ACC112 (cell line): ENCODE results near the gene PLPP1.

Experiments used
- H2AFZ ChIP-seq: fragments of 200-600 bp; sonication (generic); one replicate; pipeline ENCODE4 v1.6.0; 2017; ENCODE audit warnings: antibody characterized with exemption, low read length; ENCODE audit not compliant: unreplicated experiment
- H3K27ac ChIP-seq: fragments of 200-600 bp; sonication (generic); 2 replicates; pipeline ENCODE4 v1.5.1; 2014; ENCODE audit warnings: low read depth, mild to moderate bottlenecking, antibody characterized with exemption, low read length, moderate library complexity
- H3K27me3 ChIP-seq: fragments of 200-600 bp; sonication (generic); 2 replicates; pipeline ENCODE4 v1.6.1; 2014; ENCODE audit warnings: mild to moderate bottlenecking, antibody characterized with exemption, low read length, moderate library complexity, mixed read lengths; ENCODE audit not compliant: insufficient read depth
- H3K36me3 ChIP-seq: fragments of 200-600 bp; sonication (generic); 2 replicates; pipeline ENCODE4 v1.6.1; 2016; ENCODE audit warnings: mild to moderate bottlenecking, antibody characterized with exemption, low read length, moderate library complexity, mixed read lengths; ENCODE audit not compliant: insufficient read depth
- H3K4me1 ChIP-seq: fragments of 200-600 bp; sonication (generic); one replicate; pipeline ENCODE4 v1.6.1; 2016; ENCODE audit warnings: low read length, mixed read lengths; ENCODE audit not compliant: insufficient read depth, unreplicated experiment, control insufficient read depth
- H3K4me3 ChIP-seq: fragments of 200-600 bp; sonication (generic); 2 replicates; pipeline ENCODE4 v1.5.1; 2014; ENCODE audit warnings: mild to moderate bottlenecking, low read depth, low read length
- H3K79me2 ChIP-seq: fragments of 200-600 bp; sonication (generic); one replicate; pipeline ENCODE4 v1.6.0; 2016; ENCODE audit warnings: low read length; ENCODE audit not compliant: control insufficient read depth, unreplicated experiment, insufficient read depth

PLPP1 gene

GRCh38 chr5:55451976-55452375 is 82.8 kb downstream of the PLPP1 start:
- Histone ChIP-seq H3K27me3 (no peaks in the 10 kb centered on the region), H3K4me3 (no peak overlapping the region), H3K36me3 (no peaks in the 10 kb centered on the region; the same call in 1 of the 2 replicates), H3K4me1 (peaks cover 25% of the 10 kb centered on the region), H3K27ac (no peak overlapping the region), H2AFZ (no peak overlapping the region), H3K79me2 (no peaks in the 10 kb centered on the region)

GRCh38 chr5:55450050-55450765 is 84.6 kb downstream of the PLPP1 start:
- Histone ChIP-seq H3K4me3 (no peak overlapping the region), H3K27ac (no peak overlapping the region), H3K27me3 (no peaks in the 10 kb centered on the region), H3K36me3 (no peaks in the 10 kb centered on the region; the same call in 1 of the 2 replicates), H2AFZ (no peak overlapping the region), H3K79me2 (no peaks in the 10 kb centered on the region), H3K4me1 (peaks cover 16% of the 10 kb centered on the region)

GRCh38 chr5:55446640-55447351 is 88.0 kb downstream of the PLPP1 start:
- Histone ChIP-seq H3K79me2 (no peaks in the 10 kb centered on the region), H3K27ac (no peak overlapping the region), H3K27me3 (no peaks in the 10 kb centered on the region), H3K4me1 (peaks cover 5% of the 10 kb centered on the region), H3K36me3 (no peaks in the 10 kb centered on the region; the same call in 1 of the 2 replicates), H2AFZ (no peak overlapping the region), H3K4me3 (no peak overlapping the region)

GRCh38 chr5:55445791-55446190 is 89.0 kb downstream of the PLPP1 start:
- Histone ChIP-seq H3K27ac (no peak overlapping the region), H3K36me3 (no peaks in the 10 kb centered on the region; the same call in 1 of the 2 replicates)

GRCh38 chr5:55441954-55442353 is 92.8 kb downstream of the PLPP1 start:
- Histone ChIP-seq H3K4me3 (no peak overlapping the region), H3K4me1 (peaks cover 37% of the 10 kb centered on the region), H3K79me2 (no peaks in the 10 kb centered on the region), H3K27ac (no peak overlapping the region), H3K27me3 (no peaks in the 10 kb centered on the region), H3K36me3 (0 out of 2 replicates have a peak, but pooled peaks cover 4% of the 10 kb centered on the region), H2AFZ (no peak overlapping the region)

More at GRCh38 chr5:55445791-55446190, 89.0 kb downstream of the PLPP1 start:
- peaks cover 5% of the 10 kb centered on the region for H3K4me1 ChIP-seq
- H2AFZ ChIP-seq = no peak overlapping the region
- no peaks in the 10 kb centered on the region for H3K27me3 ChIP-seq
- H3K4me3 ChIP-seq = no peak overlapping the region
- no peaks in the 10 kb centered on the region for H3K79me2 ChIP-seq

- Histone ChIP-seq H2AFZ (no peak overlapping the region), H3K4me3 (no peak overlapping the region), H3K27me3 (no peaks in the 10 kb centered on the region), H3K36me3 (0 out of 2 replicates have a peak, but pooled peaks cover 4% of the 10 kb centered on the region), H3K79me2 (no peaks in the 10 kb centered on the region), H3K27ac (no peak overlapping the region), H3K4me1 (peaks cover 42% of the 10 kb centered on the region)
These were observed 93.5 kb downstream of the PLPP1 start for GRCh38 chr5:55441107-55441771.

GRCh38 chr5:55440188-55440646 is 94.5 kb downstream of the PLPP1 start:
- Histone ChIP-seq H2AFZ (no peak overlapping the region), H3K79me2 (no peaks in the 10 kb centered on the region), H3K36me3 (peaks cover 7% of the 10 kb centered on the region; the same call in 1 of the 2 replicates), H3K27me3 (no peaks in the 10 kb centered on the region), H3K4me1 (peaks cover 42% of the 10 kb centered on the region), H3K27ac (peak overlapping the region; percentile 88), H3K4me3 (no peak overlapping the region)

GRCh38 chr5:55438998-55439397 is 95.8 kb downstream of the PLPP1 start:
- no peak overlapping the region for H2AFZ ChIP-seq
- H3K36me3 ChIP-seq = peaks cover 18% of the 10 kb centered on the region; the same call in 1 of the 2 replicates
- 0 out of 2 replicates have a peak overlapping the region, but pooled peaks have one; percentile 14 for H3K4me3 ChIP-seq
- peak overlapping the region; percentile 88 for H3K27ac ChIP-seq
- peaks cover 42% of the 10 kb centered on the region for H3K4me1 ChIP-seq
- no peaks in the 10 kb centered on the region for H3K79me2 ChIP-seq
- no peaks in the 10 kb centered on the region for H3K27me3 ChIP-seq

GRCh38 chr5:55437859-55438206 is 96.9 kb downstream of the PLPP1 start:
- Histone ChIP-seq H3K79me2 (no peaks in the 10 kb centered on the region), H3K36me3 (peaks cover 20% of the 10 kb centered on the region), H3K27me3 (no peaks in the 10 kb centered on the region), H3K4me3 (peak overlapping the region; percentile 54), H3K4me1 (peaks cover 42% of the 10 kb centered on the region), H2AFZ (no peak overlapping the region), H3K27ac (peak overlapping the region; percentile 88)

- Histone ChIP-seq H3K79me2 (no peaks in the 10 kb centered on the region), H3K36me3 (peaks cover 23% of the 10 kb centered on the region), H2AFZ (no peak overlapping the region), H3K27me3 (no peaks in the 10 kb centered on the region), H3K4me3 (peak overlapping the region; percentile 54), H3K27ac (peak overlapping the region; percentile 88), H3K4me1 (peaks cover 42% of the 10 kb centered on the region)
These were observed 97.3 kb downstream of the PLPP1 start for GRCh38 chr5:55437452-55437851.
